Measurements from ENCODE around the gene SFRP4.

GRCh38 chr7:37920849-37921805 lies 4.5 kb upstream of the SFRP4 start:
- TF ChIP-seq, protein P1, sequence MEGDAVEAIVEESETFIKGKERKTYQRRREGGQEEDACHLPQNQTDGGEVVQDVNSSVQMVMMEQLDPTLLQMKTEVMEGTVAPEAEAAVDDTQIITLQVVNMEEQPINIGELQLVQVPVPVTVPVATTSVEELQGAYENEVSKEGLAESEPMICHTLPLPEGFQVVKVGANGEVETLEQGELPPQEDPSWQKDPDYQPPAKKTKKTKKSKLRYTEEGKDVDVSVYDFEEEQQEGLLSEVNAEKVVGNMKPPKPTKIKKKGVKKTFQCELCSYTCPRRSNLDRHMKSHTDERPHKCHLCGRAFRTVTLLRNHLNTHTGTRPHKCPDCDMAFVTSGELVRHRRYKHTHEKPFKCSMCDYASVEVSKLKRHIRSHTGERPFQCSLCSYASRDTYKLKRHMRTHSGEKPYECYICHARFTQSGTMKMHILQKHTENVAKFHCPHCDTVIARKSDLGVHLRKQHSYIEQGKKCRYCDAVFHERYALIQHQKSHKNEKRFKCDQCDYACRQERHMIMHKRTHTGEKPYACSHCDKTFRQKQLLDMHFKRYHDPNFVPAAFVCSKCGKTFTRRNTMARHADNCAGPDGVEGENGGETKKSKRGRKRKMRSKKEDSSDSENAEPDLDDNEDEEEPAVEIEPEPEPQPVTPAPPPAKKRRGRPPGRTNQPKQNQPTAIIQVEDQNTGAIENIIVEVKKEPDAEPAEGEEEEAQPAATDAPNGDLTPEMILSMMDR (IDR thresholded peaks at IDR 0.05; ENCODE audit: insufficient read depth, low read depth, low read length), result no peak
- TF ChIP-seq EZH2 (IDR thresholded peaks at IDR 0.05; ENCODE audit: insufficient read depth, low read length), result no peak
